K562 (cell line): ENCODE data around the gene ANXA9. TPM values are rescaled to one million over a fixed set of nuclear protein-coding genes. Genes with fewer than 3 reads are reported as not detected.

ENCODE experiments used
- ATAC-seq: fragments of 200-7000 bp; cut with Tn5 transposase; 3 replicates; pipeline ENCODE4 v1.9.1; 2020; ENCODE audit warnings: moderate library complexity
- BruUV-seq: library from RNA; stranded (reverse); fragments of 400-500 nt; replicated peaks from 2 replicates; lab custom pipeline; 2021; lab: Mats Ljungman, UMichigan
- CTCF ChIA-PET: fragments of 300-600 bp; formaldehyde crosslinking; extraction: SDS; loops from one replicate; lab custom pipeline; 2021; ENCODE audit warnings: low intra/inter-chr PET ratio; lab: Yijun Ruan, JAX
- POLR2A ChIA-PET: fragments of 300-600, 350-650 bp; sonication (Branson Sonifier 250); formaldehyde crosslinking; extraction: SDS; loops from one replicate; lab custom pipeline; 2021; ENCODE audit warnings: antibody characterized with exemption, inconsistent platforms; lab: Yijun Ruan, JAX
- DNase-seq, 4 experiments: peaks; one replicate each; pipeline versions ENCODE4 v3.0.0 to v3.0.0-alpha.2; 2011 to 2018; ENCODE audit warnings: low spot score in 3 of 4, mixed read lengths in 3 of 4; ENCODE audit errors: extremely low read depth in 1 of 4
- FAIRE-seq: peaks from 2 replicates; lab custom pipeline; 2011; peaks lifted over from hg19 to GRCh38; lab: Jason Lieb, UNC
- H2AFZ ChIP-seq: 2 replicates; pipeline ENCODE4 v1.6.0; 2011; ENCODE audit warnings: low read depth, low read length, control low read depth, inconsistent platforms
- H3K27ac ChIP-seq: fragments of 200-600 bp; 3 replicates; pipeline ENCODE4 v1.8.0; 2011; ENCODE audit warnings: low read depth, mild to moderate bottlenecking, control low read depth, inconsistent platforms, low read length, moderate library complexity, mixed read lengths; ENCODE audit errors: extremely low read depth
- H3K27me3 ChIP-seq, 2 experiments: fragments of 300-600 bp in 1 of 2; 2 replicates in 1 of 2; 3 replicates in 1 of 2; pipeline versions ENCODE4 v1.6.0 to v1.8.0; 2011; ENCODE audit warnings: inconsistent platforms in 2 of 2, low read length in 2 of 2, mild to moderate bottlenecking in 1 of 2, mixed read lengths in 1 of 2, moderate library complexity in 1 of 2; ENCODE audit not compliant: control insufficient read depth in 2 of 2, insufficient read depth in 2 of 2
- H3K36me3 ChIP-seq: fragments of 300-600 bp; 3 replicates; pipeline ENCODE4 v1.8.0; 2011; ENCODE audit warnings: mild to moderate bottlenecking, low read length, inconsistent platforms; ENCODE audit not compliant: control insufficient read depth, insufficient read depth
- H3K4me1 ChIP-seq, 2 experiments: fragments of 200-600 bp in 1 of 2; replicated peaks in 1 of 2; 2 replicates in 1 of 2; 3 replicates in 1 of 2; pipeline versions ENCODE4 v1.5.1 to v1.8.0; 2011; ENCODE audit warnings: inconsistent platforms in 2 of 2, low read length in 2 of 2, mild to moderate bottlenecking in 1 of 2, mixed read lengths in 1 of 2, moderate library complexity in 1 of 2; ENCODE audit not compliant: control insufficient read depth in 2 of 2, insufficient read depth in 2 of 2
- H3K4me2 ChIP-seq: 2 replicates; pipeline ENCODE4 v1.6.1; 2011; ENCODE audit warnings: low read length, control low read depth, inconsistent platforms, mixed read lengths; ENCODE audit not compliant: insufficient read depth
- H3K4me3 ChIP-seq: fragments of 200-600 bp; sonication (generic), shearing (Covaris generic); 2 replicates; pipeline ENCODE4 v1.5.1; 2016; ENCODE audit warnings: control low read depth, inconsistent platforms
- H3K79me2 ChIP-seq: fragments of 200-600 bp; 3 replicates; pipeline ENCODE4 v1.8.0; 2011; ENCODE audit warnings: low read length, inconsistent platforms; ENCODE audit not compliant: control insufficient read depth, insufficient read depth
- H3K9ac ChIP-seq, 2 experiments: 2 replicates each; pipeline versions ENCODE4 v1.6.0 to v1.6.1; 2011; ENCODE audit warnings: low read depth in 2 of 2, low read length in 2 of 2, control low read depth in 1 of 2, inconsistent platforms in 1 of 2, mild to moderate bottlenecking in 1 of 2, mixed read lengths in 1 of 2; ENCODE audit not compliant: insufficient read depth in 1 of 2
- H3K9me1 ChIP-seq: one replicate; pipeline ENCODE4 v1.6.0; 2011; ENCODE audit warnings: inconsistent platforms, mild to moderate bottlenecking, low read length, moderate library complexity; ENCODE audit not compliant: control insufficient read depth, insufficient read depth
- H3K9me3 ChIP-seq: replicated peaks from 2 replicates; pipeline ENCODE4 v1.5.1; 2011; ENCODE audit warnings: low read depth, low read length, inconsistent platforms; ENCODE audit not compliant: control insufficient read depth, insufficient read depth
- H4K20me1 ChIP-seq: replicated peaks from 2 replicates; pipeline ENCODE4 v1.6.1; 2011; ENCODE audit warnings: low read length, inconsistent platforms, mixed read lengths; ENCODE audit not compliant: control insufficient read depth, insufficient read depth
- CREM ChIP-seq: IDR thresholded peaks from 2 replicates; pipeline ENCODE4 v1.6.1; 2014; ENCODE audit warnings: antibody characterized with exemption, low read depth
- GATAD2B ChIP-seq: fragments of 450-650 bp; IDR thresholded peaks from 2 replicates; pipeline ENCODE4 v1.6.1; 2017; ENCODE audit warnings: mild to moderate bottlenecking, borderline replicate concordance
- HNRNPH1 ChIP-seq: fragments of 200-400 bp; formaldehyde crosslinking; optimal IDR thresholded peaks from 2 replicates; pipeline ENCODE3; 2017; ENCODE audit warnings: low read depth, mild to moderate bottlenecking, low read length, moderate library complexity
- HSF4 ChIP-seq: fragments of 250-450 bp; sonication (Bioruptor Pico); IDR thresholded peaks from 2 replicates; pipeline ENCODE4 v2.1.2; 2022; ENCODE audit warnings: mild to moderate bottlenecking, moderate library complexity, borderline replicate concordance
- KDM2B ChIP-seq: fragments of 250-450 bp; sonication (Bioruptor Pico); IDR thresholded peaks from 2 replicates; pipeline ENCODE4 v1.8.0; 2021; ENCODE audit warnings: mild to moderate bottlenecking, moderate library complexity
- MGA ChIP-seq: fragments of 450-650 bp; IDR thresholded peaks from 2 replicates; pipeline ENCODE4 v1.6.1; 2016; ENCODE audit warnings: mild to moderate bottlenecking, moderate library complexity
- NBN ChIP-seq: fragments of 450-650 bp; IDR thresholded peaks from 2 replicates; pipeline ENCODE4 v1.6.1; 2016; ENCODE audit warnings: low read depth, mild to moderate bottlenecking
- PCBP2 ChIP-seq: fragments of 200-400 bp; formaldehyde crosslinking; IDR thresholded peaks from 2 replicates; pipeline ENCODE4 v1.6.1; 2018; ENCODE audit warnings: low read length, low read depth, mild to moderate bottlenecking, moderate library complexity; ENCODE audit not compliant: poor library complexity, severe bottlenecking
- TAF15 ChIP-seq: fragments of 200-400 bp; formaldehyde crosslinking; IDR thresholded peaks from 2 replicates; pipeline ENCODE4 v1.6.1; 2017; ENCODE audit warnings: mild to moderate bottlenecking, low read depth, low read length, moderate library complexity
- WGBS: fragments of 100-300 bp; shearing (Covaris generic); methylation state at CpG from one replicate; pipeline ENCODE4 v1.1.6; 2016; ENCODE audit warnings: low coverage, mixed read lengths; ENCODE audit not compliant: insufficient coverage; ENCODE audit errors: missing lambda C conversion rate; 5-methylcytosine and 5-hydroxymethylcytosine counted together
- in situ Hi-C: fragments of 300-500 bp; cut with MboI; formaldehyde crosslinking; loops from 4 replicates; pipeline ENCODE4 v1.15.0; 2018; ENCODE audit warnings: inconsistent platforms, mixed read lengths
- intact Hi-C: fragments of 100-400 bp; cut with micrococcal nuclease; formaldehyde crosslinking; loops from 2 replicates; pipeline ENCODE4 v1.14.2; 2022
- polyA plus RNA-seq, 8 experiments: library from polyadenylated mRNA; depleted of rRNA in 4 of 8; stranded (reverse) in 5 of 8; unstranded in 3 of 8; fragments of >200 nt; fragmentation: Nextera tagmentation in 2 of 8; fragmentation: Illumina TruSeq in 1 of 8; extraction: Ambion mirVana in 2 of 8; extraction: Trizol in 1 of 8; gene quantifications; 2 replicates each; pipeline versions ENCODE4 v1.2.1 to v1.2.3, GENCODE V29; 2011 to 2014; ENCODE audit warnings: inconsistent platforms in 1 of 8, missing spikeins in 1 of 8
- total RNA-seq, 7 experiments: library from RNA; depleted of rRNA in 6 of 7; stranded (reverse); fragments of >200 nt in 6 of 7; fragmentation: Illumina TruSeq in 2 of 7; extraction: Trizol in 2 of 7; gene quantifications; 2 replicates each; pipeline versions ENCODE4 v1.2.1 to v1.2.3, GENCODE V29; 2011 to 2021; ENCODE audit warnings: low replicate concordance in 1 of 7

Gene ANXA9
- total and polyA plus RNA-seq, 9 of the 15 experiments (the other 6 are each of a cell fraction or from before 2014, with no cell fraction given): 0.24 to 1.6 (median 0.57) TPM

- ATAC-seq: no peak
- ChIA-PET POLR2A (interaction anchor here (1.3 to 1.5 kb wide), 3 partner anchors 10 to 45 kb away, joined by 4 read pairs; no protein-coding TSS in a partner anchor), CTCF (no interaction called here)
- H3K36me3 ChIP-seq: peaks cover 27% of the 10 kb centered on the region
- H3K27ac ChIP-seq: peak overlapping the region; percentile 65; the same call in 2 of the 3 replicates
- no TSS peak for BruUV-seq
- peak overlapping the region; percentile 21 to 41; a peak in 2 of 4 replicates for H3K9ac ChIP-seq
- H3K79me2 ChIP-seq: peaks cover 48% of the 10 kb centered on the region
- H4K20me1 ChIP-seq: no peaks in the 10 kb centered on the region
- peaks cover 24 to 35% of the 10 kb centered on the region in 2 experiments for H3K4me1 ChIP-seq
- H2AFZ ChIP-seq: peak overlapping the region; percentile 53; the same call in 1 of the 2 replicates
- WGBS: 83% methylated on average over 14 of the region's 14 CpGs
- intact Hi-C loops (no loop called here), in situ Hi-C loops (no loop called here)
- peak overlapping the region; percentile 59; the same call in 1 of the 2 replicates for H3K4me2 ChIP-seq
- no peak for FAIRE-seq
- H3K27me3 ChIP-seq: no peaks in the 10 kb centered on the region
- DNase-seq: no peak
- no peaks in the 10 kb centered on the region for H3K9me1 ChIP-seq
- H3K9me3 ChIP-seq: no peaks in the 10 kb centered on the region
- H3K4me3 ChIP-seq: no peak overlapping the region
- TF ChIP-seq MGA: no peak
- TF ChIP-seq HSF4 (CRISPR knock-in tag): no peak
- TF ChIP-seq NBN: no peak
- no peak for TF ChIP-seq PCBP2
- TF ChIP-seq GATAD2B: no peak
- no peak for TF ChIP-seq CREM
- no peak for TF ChIP-seq TAF15
- no peak for TF ChIP-seq HNRNPH1
- no peak for TF ChIP-seq KDM2B
These were observed 30.8 kb downstream of the ANXA9 start for GRCh38 chr1:151012684-151013471.
